GM18505 (cell line): ENCODE results near the gene JHY.

Experiments used
- ATAC-seq: cut with Tn5 transposase; IDR thresholded peaks from one replicate; pipeline ENCODE4 v1.9.1; 2021; ENCODE audit not compliant: unreplicated experiment
- POLR2A ChIP-seq: IDR thresholded peaks from 4 replicates; pipeline ENCODE4 v1.6.1; 2011; ENCODE audit warnings: borderline replicate concordance; ENCODE audit not compliant: insufficient read depth, insufficient read length; ENCODE audit errors: extremely low read depth

The JHY gene

DNA sequence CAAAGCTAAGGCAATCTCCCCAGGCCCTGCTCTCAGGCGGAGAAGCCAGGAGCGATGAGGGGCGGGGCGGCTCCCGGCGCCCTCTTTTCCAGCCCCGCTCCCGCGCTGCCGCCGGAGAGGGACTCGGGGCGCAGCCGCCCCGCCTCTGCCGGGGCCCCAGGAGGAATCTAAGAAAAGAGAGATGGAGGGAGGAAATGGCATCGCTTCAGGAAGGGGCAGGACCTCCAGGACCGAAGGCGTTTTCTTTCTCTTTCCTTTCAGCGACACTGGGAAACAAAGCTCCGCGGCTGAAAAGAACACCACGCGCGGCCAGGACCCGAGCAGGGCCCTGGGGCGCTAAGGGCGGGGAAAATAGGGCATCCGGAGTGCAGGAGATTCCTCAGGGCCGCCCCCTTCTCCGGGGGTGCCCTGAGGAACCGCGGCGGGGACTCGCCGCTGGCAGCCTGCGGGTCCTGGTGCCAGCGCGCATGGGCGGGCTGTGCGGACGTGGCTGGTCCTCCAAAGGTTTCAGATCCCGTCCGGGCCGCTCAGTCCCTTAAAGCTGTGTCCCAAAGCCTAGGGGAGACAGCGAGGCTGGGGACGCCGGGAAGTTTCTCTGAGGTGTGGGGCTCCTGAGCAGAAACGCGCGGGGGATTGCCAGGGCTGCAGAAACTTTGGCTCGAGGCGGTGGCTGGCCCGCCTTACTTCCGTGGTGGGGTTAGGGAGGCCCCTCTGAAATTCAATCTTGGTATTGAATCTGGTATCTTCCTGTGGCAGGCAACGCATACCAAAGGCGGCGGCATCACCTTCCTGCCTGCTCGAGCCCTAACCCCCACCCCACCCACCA lies 101.8 kb downstream of the JHY start:
- no peak for ATAC-seq
- no peak for TF ChIP-seq POLR2A

GRCh38 chr11:122995526-122995925 lies 113.0 kb downstream of the JHY start:
- no peak for TF ChIP-seq POLR2A
- no peak for ATAC-seq

GRCh38 chr11:122998727-122999366 lies 116.3 kb downstream of the JHY start:
- no peak for ATAC-seq
- TF ChIP-seq POLR2A, result no peak

GRCh38 chr11:123000721-123001120 lies 118.2 kb downstream of the JHY start:
- ATAC-seq, result no peak
- no peak for TF ChIP-seq POLR2A

- no peak for ATAC-seq
- no peak for TF ChIP-seq POLR2A
Measured at GRCh38 chr11:123006860-123007542, 124.4 kb downstream of the JHY start.
